Measurements from ENCODE around the gene KISS1R. TPM values are rescaled to one million over a fixed set of nuclear protein-coding genes. Genes with fewer than 3 reads are reported as not detected.

The KISS1R gene
- total RNA-seq, 2 experiments from 2014 or later, result 1.8 to 2.3 TPM

GRCh38 chr19:941292-942132 lies 24.4 kb downstream of the KISS1R start:
- Mint-ChIP-seq H3K9me3 (peaks cover 2% of the 10 kb centered on the region), H3K27ac (no peak overlapping the region), H3K4me1 (peaks cover 32% of the 10 kb centered on the region), H3K4me3 (peak overlapping the region; percentile 69), H3K27me3 (no peaks in the 10 kb centered on the region), H3K36me3 (ENCODE audit: low read depth) (peaks cover 27% of the 10 kb centered on the region)
- ChIA-PET CTCF (no interaction called here), POLR2A (interaction anchor here (0.6 kb wide), 1 partner anchor 31 kb away, joined by 3 read pairs; no protein-coding TSS in a partner anchor)
- no peak for DNase-seq

GRCh38 chr19:942133-942645 lies 25.1 kb downstream of the KISS1R start:
- ChIA-PET CTCF (interaction anchor here (0.7 kb wide), 1 partner anchor 171 kb away, joined by 4 read pairs; no protein-coding TSS in a partner anchor), POLR2A (no interaction called here)
- peaks cover 28% of the 10 kb centered on the region for H3K4me1 Mint-ChIP-seq

GRCh38 chr19:943551-944170 lies 26.5 kb downstream of the KISS1R start:
- Mint-ChIP-seq H3K27me3 (no peaks in the 10 kb centered on the region), H3K4me1 (peaks cover 21% of the 10 kb centered on the region), H3K36me3 (ENCODE audit: low read depth) (peaks cover 16% of the 10 kb centered on the region), H3K4me3 (no peak overlapping the region), H3K9me3 (no peaks in the 10 kb centered on the region), H3K27ac (no peak overlapping the region)
- CTCF ChIA-PET, result no interaction called here
- POLR2A ChIA-PET, result no interaction called here
- no peak for DNase-seq

More at GRCh38 chr19:942133-942645, 25.1 kb downstream of the KISS1R start:
- DNase-seq, result no peak
- no peaks in the 10 kb centered on the region for H3K27me3 Mint-ChIP-seq
- peaks cover 22% of the 10 kb centered on the region for H3K36me3 Mint-ChIP-seq (ENCODE audit: low read depth)
- peaks cover 2% of the 10 kb centered on the region for H3K9me3 Mint-ChIP-seq
- no peak overlapping the region for H3K27ac Mint-ChIP-seq
- H3K4me3 Mint-ChIP-seq, result no peak overlapping the region

- no peak for DNase-seq
- Mint-ChIP-seq H3K4me3 (no peak overlapping the region), H3K9me3 (no peaks in the 10 kb centered on the region), H3K27me3 (no peaks in the 10 kb centered on the region), H3K27ac (no peak overlapping the region), H3K36me3 (ENCODE audit: low read depth) (peaks cover 16% of the 10 kb centered on the region), H3K4me1 (peaks cover 21% of the 10 kb centered on the region)
- ChIA-PET POLR2A (no interaction called here), CTCF (no interaction called here)
Observed at GRCh38 chr19:944171-944567, 27.0 kb downstream of the KISS1R start.

- H3K9me3 Mint-ChIP-seq, result no peaks in the 10 kb centered on the region
- no peak overlapping the region for H3K27ac Mint-ChIP-seq
- DNase-seq, result no peak
- H3K36me3 Mint-ChIP-seq (ENCODE audit: low read depth), result peaks cover 10% of the 10 kb centered on the region
- CTCF ChIA-PET, result no interaction called here
- peaks cover 16% of the 10 kb centered on the region for H3K4me1 Mint-ChIP-seq
- POLR2A ChIA-PET, result no interaction called here
- no peaks in the 10 kb centered on the region for H3K27me3 Mint-ChIP-seq
- no peak overlapping the region for H3K4me3 Mint-ChIP-seq
Observed at GRCh38 chr19:944663-945241, 27.6 kb downstream of the KISS1R start.

- H3K36me3 Mint-ChIP-seq (ENCODE audit: low read depth), result peaks cover 6% of the 10 kb centered on the region
- H3K4me1 Mint-ChIP-seq, result peaks cover 11% of the 10 kb centered on the region
- DNase-seq, result no peak
- POLR2A ChIA-PET, result no interaction called here
- no peak overlapping the region for H3K27ac Mint-ChIP-seq
- H3K9me3 Mint-ChIP-seq, result no peaks in the 10 kb centered on the region
- H3K27me3 Mint-ChIP-seq, result no peaks in the 10 kb centered on the region
- H3K4me3 Mint-ChIP-seq, result no peak overlapping the region
- CTCF ChIA-PET, result no interaction called here
Observed at GRCh38 chr19:945401-946252, 28.5 kb downstream of the KISS1R start.

- Mint-ChIP-seq H3K9me3 (no peaks in the 10 kb centered on the region), H3K4me3 (no peak overlapping the region), H3K4me1 (peaks cover 7% of the 10 kb centered on the region), H3K27me3 (no peaks in the 10 kb centered on the region), H3K27ac (no peak overlapping the region), H3K36me3 (ENCODE audit: low read depth) (no peaks in the 10 kb centered on the region)
- POLR2A ChIA-PET, result no interaction called here
- CTCF ChIA-PET, result no interaction called here
- no peak for DNase-seq
Observed at GRCh38 chr19:947090-947706, 30.1 kb downstream of the KISS1R start.

GRCh38 chr19:947707-948539 lies 30.8 kb downstream of the KISS1R start:
- DNase-seq, result no peak
- H3K4me1 Mint-ChIP-seq, result peaks cover 8% of the 10 kb centered on the region
- H3K9me3 Mint-ChIP-seq, result no peaks in the 10 kb centered on the region
- ChIA-PET POLR2A (interaction anchor here (0.6 kb wide), 1 partner anchor 18 kb away, joined by 3 read pairs; no protein-coding TSS in a partner anchor), CTCF (no interaction called here)
- no peaks in the 10 kb centered on the region for H3K36me3 Mint-ChIP-seq (ENCODE audit: low read depth)
- no peak overlapping the region for H3K27ac Mint-ChIP-seq
- H3K27me3 Mint-ChIP-seq, result no peaks in the 10 kb centered on the region
- H3K4me3 Mint-ChIP-seq, result no peak overlapping the region

- Mint-ChIP-seq H3K36me3 (ENCODE audit: low read depth) (no peaks in the 10 kb centered on the region), H3K9me3 (no peaks in the 10 kb centered on the region), H3K4me1 (peaks cover 16% of the 10 kb centered on the region), H3K27me3 (no peaks in the 10 kb centered on the region), H3K4me3 (no peak overlapping the region), H3K27ac (no peak overlapping the region)
- ChIA-PET POLR2A (interaction anchor here (0.6 kb wide), 1 partner anchor 19 kb away, joined by 3 read pairs; no protein-coding TSS in a partner anchor), CTCF (no interaction called here)
- DNase-seq, result no peak
Observed at GRCh38 chr19:948842-949496, 31.8 kb downstream of the KISS1R start.

GRCh38 chr19:950352-951066 lies 33.4 kb downstream of the KISS1R start:
- Mint-ChIP-seq H3K36me3 (ENCODE audit: low read depth) (no peaks in the 10 kb centered on the region), H3K27ac (no peak overlapping the region), H3K4me3 (no peak overlapping the region), H3K9me3 (no peaks in the 10 kb centered on the region), H3K27me3 (no peaks in the 10 kb centered on the region), H3K4me1 (peaks cover 16% of the 10 kb centered on the region)
- DNase-seq, result no peak
- ChIA-PET POLR2A (no interaction called here), CTCF (no interaction called here)

GRCh38 chr19:952049-952679 lies 35.0 kb downstream of the KISS1R start:
- DNase-seq, result no peak
- ChIA-PET POLR2A (no interaction called here), CTCF (no interaction called here)
- no peak overlapping the region for H3K4me3 Mint-ChIP-seq
- H3K9me3 Mint-ChIP-seq, result no peaks in the 10 kb centered on the region
- H3K4me1 Mint-ChIP-seq, result peaks cover 16% of the 10 kb centered on the region
- H3K36me3 Mint-ChIP-seq (ENCODE audit: low read depth), result no peaks in the 10 kb centered on the region
- H3K27ac Mint-ChIP-seq, result no peak overlapping the region
- H3K27me3 Mint-ChIP-seq, result no peaks in the 10 kb centered on the region
